ENCODE measurements around the gene LRRC28. TPM values are rescaled to one million over a fixed set of nuclear protein-coding genes. Genes with fewer than 3 reads are reported as not detected.
A peak's percentile ranks its signal among the peaks of the same experiment; 100 is the strongest.

The LRRC28 gene
- total RNA-seq, 1 donor from 2014 or later: 27.8 TPM

DNA sequence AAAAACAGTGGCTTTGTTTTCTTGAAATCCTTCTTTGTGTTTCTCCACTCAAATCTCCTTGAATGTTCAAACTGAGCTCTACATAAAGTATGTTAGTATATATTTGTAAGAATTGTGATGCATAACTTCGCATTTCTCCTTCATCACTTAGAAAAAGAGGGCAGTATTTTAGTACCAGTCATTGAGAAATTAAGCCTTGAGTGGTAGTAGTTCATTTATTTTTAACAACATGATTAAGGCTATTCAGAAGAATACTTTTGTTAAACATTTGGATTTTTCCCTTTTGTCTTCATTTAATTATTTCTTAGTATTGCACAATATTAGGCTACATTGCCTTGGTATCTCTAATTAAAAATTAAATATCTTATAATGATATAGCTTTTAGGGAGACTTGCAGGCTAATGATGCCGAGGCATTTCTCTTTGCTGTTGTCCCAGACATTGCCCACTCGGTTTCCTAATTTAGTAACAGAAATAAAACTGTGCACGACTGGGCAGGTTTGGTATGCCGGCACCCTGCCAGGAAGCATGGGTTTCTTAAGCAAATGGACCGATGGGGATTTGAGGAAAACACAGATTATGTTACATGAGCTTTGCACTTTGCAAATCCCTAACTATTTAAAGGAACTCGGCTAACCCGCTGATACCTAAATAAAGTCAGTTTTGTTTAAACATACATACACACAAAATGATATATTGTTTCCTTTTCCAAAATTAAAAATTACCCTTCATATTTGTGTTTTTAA is 54.7 kb downstream of the LRRC28 start:
- peak; percentile 96 for DNase-seq (ENCODE audit: low read depth)

DNA sequence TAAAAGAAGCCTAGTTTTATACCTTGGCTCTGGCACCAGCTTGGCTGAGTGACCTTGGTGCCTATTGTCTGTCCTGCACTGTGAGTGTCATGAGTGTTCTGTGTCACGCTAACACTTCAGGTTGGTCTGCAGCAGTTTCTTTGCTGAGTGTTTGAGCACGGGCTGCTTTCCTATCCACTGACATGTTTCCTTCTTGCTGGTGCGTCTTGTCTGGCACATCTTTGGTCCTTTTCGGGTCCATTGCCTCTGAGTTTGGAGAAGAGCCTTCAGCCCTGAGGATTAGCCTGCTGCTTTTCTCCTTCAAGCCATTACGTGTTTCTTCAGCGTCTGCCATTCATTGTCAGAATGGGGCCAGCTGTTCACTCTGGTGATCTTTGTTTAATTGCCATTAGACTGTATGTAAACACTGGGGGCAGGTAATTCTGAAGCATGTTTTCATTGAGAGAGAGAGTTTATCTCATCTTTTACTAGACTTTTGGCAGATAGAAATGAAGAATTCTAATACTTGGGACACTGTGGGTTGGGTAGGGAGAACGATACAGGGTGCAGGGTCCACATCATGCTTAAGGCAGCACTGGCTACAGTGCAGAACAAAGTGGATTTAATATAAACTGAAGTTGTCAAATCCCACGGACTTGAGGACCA is 55.5 kb downstream of the LRRC28 start:
- peak; percentile 45 for DNase-seq (ENCODE audit: low read depth)

DNA sequence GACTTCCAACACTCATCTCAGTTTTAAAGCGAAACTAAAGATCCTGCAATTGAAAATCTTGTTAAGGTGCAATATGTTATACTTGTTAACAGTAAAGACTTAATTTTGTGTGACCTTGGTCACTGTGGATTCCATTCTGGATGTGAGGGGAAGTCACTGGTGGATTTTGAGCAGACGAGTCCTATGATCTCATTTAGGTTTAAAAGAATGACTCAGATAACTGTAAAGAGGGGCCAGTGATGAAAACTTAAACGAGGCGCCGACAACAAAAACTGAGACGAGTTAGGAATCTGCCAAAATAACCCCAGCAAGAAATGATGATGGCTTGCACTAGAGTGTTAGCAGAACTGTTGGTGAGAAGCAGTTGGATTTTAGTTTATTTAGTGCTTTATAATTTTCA is 56.5 kb downstream of the LRRC28 start:
- no peak for DNase-seq (ENCODE audit: low read depth)

DNA sequence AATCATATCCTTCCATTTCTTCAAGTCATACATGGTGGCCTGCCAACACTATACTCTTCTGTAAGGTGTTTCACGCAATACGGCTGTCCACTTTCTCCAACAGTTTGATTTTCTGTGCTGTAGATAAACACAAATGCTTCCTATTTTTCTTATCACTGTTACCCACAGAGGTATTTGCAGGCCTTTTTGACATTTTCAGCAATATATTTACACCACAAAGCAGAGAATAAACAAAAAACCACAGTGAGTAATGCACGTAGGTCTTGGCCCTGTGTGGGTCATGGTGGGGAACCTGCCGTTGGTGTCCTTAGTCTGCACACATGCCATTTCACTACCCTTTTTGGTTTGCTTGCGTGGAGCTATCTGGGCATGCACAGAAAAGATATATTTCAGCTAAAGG is 59.5 kb downstream of the LRRC28 start:
- DNase-seq (ENCODE audit: low read depth): no peak

DNA sequence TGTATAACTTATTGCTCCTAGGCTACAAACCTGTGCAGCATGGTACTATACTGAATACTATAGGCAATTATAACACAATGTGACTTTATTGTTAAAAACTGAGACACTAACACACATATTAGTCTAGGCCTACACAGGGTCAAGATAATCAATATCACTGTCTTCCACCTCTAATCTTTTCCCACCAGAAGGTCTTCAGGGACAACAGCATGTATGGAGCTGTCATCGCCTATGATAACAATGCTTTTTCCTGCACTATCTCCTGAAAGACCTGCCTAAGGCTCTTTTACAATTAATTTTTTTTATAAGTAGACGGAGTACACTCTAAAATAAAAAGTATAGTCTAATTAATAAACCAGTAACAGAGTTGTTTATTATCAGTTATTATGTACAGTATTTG is 60.9 kb downstream of the LRRC28 start:
- DNase-seq (ENCODE audit: low read depth): no peak

DNA sequence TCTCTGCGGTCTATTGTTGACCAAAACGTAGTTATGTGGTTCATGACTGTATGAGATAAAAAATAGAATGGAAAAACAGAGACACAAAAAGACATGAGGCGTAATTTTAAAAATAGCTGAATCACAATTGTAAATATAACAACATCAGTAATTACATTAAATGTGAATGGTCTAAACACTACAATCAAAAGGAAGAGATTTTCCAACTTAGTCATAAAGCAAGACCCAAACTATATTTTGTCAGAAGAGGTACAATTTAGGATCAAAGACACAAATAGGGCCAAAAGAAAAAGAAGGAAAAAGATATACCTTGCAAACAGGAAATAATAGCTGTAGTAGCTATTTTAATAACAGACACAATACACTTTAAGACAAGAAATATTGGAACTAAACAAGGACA is 61.5 kb downstream of the LRRC28 start:
- DNase-seq (ENCODE audit: low read depth): no peak

DNA sequence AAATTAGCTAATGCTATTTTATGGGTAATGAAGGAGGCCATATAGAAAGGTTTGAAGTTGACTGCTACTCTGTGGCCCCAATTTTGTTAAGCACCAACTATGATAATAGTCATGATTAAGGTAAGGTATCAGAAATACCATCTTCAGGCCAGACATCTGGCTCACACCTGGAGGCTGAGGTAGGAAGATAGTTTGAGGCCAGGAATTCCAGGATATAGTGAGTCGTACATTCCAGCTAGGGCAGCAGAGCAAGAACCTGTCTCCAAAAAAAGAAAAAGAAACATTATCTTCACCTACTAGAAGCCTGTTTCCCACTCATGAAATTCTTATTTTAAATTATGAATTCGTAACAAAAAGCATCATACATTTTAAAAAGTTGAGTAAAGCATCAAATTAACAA is 64.4 kb downstream of the LRRC28 start:
- DNase-seq (ENCODE audit: low read depth): peak; percentile 45

DNA sequence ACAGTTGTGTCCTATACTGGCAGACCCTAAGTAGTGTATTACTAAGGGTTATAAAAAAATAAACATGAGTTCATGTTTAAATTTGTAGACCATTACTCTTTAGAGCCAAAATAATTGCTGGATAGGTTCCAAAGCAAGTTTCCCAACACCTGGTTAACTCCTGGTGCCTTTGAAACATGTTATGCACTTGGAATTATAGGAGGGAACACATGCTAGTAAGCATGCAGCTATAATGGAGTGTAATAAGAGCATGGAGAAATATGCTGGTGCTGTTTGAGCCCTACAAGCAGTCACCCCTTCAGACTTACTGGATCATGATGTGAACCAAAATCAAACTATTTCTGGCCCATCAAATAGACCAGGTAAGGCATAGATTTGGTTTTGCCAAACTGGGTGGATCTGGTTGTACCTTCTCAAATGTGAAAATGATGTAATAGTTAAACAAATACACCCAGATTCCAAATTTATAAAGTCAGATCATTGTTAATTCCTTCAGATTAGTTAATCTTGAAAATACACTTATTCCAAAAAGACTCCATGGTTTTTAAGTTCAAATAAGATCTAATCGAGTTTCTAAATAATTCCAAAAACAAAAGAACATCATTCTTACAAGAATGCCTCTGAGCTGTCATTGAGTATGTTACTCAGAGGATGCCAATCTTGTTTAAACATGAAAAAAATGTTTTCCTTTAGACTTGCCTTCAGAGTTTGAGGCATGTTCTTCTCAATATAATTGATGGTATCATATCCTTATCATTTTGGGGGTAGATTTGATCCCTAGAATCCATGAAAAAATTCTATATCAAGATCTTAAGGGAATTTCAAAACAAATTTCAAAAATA is 69.3 kb downstream of the LRRC28 start:
- peak; percentile 11 for DNase-seq (ENCODE audit: low read depth)

DNA sequence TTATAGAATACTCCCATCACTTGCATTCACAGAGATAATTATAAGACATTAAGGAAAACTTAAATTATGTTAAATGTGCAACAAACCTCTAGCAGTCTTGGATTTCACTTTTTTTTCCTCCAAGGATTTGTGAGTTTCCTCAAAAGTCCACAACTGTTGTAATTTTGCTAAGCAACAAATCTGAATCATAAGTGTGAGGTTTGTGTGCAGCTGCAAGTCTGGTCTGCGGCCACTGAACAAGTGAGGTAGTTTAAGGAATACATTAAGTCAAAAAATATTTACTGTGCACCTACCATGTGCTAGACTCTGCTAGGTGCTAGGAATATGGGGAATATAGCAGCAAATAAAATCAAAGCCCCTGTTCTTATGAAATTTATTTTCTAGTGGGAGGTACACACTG is 70.2 kb downstream of the LRRC28 start:
- DNase-seq (ENCODE audit: low read depth): peak; percentile 17

DNA sequence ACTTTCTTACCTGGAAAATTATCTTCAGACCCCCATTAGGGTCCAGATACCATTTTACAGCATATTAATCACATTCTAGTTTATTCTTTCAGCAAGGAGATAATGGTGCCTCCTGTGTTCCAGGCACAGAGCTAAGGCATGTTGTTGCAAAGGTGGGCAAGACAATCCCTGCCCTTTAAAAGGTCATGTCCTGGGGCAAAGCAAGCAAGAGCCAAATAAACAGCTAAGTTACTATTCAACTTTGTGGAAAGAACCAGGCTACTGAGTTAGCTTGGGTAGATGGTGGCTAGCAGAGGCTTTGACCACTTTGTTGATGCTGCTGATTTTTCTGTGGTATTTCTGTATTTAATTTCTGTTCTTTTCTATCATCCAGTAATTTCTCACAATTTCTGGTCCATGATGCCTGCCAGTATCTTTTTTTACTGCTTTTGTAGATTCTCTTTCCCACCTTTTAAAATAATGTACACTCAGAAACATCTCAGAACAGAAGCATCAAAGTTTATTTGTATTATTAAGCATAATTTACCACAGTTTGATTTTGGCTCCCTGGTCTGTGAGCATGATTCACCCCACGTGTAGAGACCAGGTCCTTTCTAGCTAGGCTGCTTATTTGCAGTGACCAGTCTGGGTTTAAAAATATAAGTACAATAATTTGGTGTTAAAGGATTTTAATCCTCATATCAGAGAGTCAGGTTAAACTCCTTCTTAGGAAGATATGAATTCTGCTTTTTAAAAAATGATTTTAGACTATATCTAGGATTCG is 71.5 kb downstream of the LRRC28 start:
- DNase-seq (ENCODE audit: low read depth): peak; percentile 82

DNA sequence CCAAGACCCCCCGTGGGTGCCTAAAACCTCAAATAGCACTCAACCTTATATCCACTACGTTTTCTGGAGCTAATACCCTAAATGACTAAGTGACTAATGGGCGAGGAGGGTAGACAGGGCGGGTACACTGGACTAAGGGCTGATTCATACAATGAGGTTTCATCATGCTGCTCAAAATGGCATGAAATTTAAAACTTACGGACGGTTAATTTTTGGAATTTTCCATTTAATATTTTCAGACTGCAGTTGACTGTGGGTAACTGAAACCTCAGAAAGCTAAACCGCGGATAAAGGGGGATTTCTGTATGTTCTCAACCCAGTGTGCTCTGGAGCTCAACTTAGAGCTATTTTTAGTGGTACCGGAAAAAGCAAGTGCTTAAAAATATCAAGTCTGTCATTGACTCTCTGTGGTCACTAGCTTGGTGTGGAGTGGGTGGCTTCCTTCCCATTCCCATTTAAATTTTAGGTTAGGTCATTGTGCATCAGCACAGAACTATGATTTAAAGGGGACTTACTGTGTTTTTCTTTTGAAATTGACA is 72.9 kb downstream of the LRRC28 start:
- DNase-seq (ENCODE audit: low read depth): peak; percentile 97

DNA sequence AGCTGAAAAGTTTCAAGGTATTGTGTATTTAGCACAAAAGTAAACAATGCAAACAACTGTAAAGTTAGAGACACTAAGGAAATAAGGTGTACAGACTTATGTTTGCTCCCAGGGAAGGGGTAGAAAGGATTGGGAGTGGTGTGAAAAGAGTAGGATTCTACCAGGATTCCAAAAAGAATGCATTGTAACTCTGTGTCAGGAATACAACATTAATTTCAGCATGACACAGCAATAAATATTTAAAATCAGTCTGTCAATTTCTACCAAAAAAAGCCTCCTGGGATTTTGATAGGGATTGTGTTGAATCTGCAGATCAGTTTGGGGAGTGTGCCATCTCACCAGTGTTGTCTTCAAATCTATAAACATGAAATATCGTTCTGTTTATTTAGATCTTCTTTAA is 73.4 kb downstream of the LRRC28 start:
- DNase-seq (ENCODE audit: low read depth): no peak

DNA sequence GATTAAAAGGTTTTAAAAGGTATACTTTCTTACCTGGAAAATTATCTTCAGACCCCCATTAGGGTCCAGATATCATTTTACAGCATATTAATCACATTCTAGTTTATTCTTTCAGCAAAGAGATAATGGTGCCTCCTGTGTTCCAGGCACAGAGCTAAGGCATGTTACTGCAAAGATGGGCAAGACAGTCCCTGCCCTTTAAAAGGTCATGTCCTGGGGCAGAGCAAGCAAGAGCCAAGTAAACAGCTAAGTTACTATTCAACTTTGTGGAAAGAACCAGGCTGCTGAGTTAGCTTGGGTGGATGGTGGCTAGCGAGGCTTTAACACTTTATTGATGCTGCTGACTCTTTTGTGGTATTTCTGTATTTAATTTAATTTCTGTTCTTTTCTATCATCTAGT is 75.0 kb downstream of the LRRC28 start:
- DNase-seq (ENCODE audit: low read depth): peak; percentile 79

DNA sequence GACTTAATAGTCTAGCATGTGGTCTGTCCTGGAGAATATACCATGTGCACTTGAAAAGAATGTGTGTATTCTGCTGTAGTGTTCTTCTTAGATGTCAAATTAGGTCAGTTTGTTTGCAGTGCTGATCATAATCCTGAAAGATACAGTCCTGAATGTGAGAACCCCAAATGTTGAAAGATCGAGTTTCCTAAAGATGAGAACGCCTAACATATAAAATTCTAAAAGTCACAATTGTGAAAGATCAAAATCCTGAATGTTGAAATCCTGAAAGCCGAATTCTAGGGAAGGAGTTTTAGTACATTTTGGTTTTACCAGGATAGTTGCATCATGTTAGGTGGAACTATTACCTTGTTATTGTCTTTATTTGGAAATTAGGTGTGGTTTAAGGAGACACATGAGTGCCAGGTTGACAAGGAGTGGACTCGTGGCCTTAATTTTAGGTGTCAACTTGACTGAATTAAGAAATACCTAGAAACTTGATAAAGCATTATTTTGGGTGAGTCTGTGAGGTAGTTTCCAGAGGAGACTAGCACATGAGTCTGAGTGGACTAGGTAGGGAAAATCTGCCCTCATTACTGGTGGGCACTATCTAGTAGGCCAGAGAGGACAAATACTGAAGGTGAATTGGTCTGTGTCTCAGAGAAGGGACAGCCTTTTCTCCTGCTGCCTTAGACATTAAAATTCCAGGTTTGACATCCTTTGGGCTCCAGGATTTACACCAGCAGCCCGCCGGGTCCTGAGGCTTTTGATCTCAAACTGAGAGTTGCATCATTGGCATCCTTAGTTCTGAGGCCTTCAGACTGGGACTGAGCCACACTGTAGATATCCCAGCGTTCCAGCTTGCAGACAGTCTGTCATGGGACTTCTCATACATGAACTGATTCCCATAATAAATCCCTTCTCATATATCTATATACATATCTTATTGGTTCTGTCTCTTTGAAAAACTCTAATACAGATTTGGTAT is 77.1 kb downstream of the LRRC28 start:
- no peak for DNase-seq (ENCODE audit: low read depth)

DNA sequence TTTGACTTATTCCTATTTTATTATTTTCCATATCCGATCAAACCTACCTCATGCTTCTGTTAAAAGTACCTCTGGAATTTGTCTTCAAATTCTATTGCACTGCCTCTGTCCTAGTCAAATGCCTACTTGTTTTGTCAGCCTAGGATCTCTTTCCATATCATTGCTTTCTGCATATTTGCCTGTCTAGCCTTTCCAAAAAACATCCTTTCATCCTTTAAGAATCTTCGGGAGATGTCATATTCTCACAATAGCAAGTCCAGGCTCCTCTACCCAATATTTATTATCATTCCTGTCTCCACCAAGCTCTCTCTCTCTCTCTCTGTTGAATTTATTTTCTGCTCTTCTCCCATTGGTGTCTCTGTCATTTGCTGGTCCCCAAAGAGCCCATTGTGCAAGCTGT is 80.1 kb downstream of the LRRC28 start:
- no peak for DNase-seq (ENCODE audit: low read depth)

DNA sequence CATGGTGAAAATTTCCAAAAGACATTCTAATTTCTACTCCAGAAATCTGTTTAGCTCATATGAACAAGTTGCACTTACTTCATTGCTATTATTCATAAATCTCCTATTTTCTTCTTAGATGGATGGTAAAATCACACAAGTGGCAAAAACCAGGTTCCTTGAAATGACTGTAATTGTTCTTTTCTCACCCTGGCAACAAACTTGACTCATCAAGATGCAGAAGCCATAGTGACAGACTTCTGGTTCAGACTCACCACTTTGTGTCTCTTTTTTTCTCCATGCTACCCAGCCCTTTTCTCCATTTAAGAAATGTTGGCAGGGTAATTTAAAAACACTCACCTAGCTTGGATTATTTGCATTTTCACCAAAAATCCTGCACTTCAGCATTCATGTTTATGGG is 82.1 kb downstream of the LRRC28 start:
- no peak for DNase-seq (ENCODE audit: low read depth)

DNA sequence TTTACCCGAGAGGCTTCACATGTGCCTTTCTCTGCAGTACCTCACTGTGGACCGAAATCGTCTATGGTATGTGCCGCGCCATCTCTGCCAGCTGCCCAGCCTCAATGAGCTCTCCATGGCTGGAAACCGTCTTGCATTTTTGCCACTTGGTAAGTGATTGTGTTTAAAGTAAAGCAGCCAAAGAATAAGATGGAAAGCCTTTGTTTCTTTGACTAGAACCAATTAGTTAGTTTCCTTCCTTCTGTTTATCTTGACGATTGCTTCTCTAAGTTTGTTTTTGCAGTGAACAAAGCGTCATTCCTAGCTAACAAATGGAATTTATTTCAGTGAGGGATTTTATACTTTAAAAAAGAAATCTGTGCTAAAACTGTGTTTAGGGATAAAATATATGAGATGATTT is 82.7 kb downstream of the LRRC28 start:
- DNase-seq (ENCODE audit: low read depth): no peak

DNA sequence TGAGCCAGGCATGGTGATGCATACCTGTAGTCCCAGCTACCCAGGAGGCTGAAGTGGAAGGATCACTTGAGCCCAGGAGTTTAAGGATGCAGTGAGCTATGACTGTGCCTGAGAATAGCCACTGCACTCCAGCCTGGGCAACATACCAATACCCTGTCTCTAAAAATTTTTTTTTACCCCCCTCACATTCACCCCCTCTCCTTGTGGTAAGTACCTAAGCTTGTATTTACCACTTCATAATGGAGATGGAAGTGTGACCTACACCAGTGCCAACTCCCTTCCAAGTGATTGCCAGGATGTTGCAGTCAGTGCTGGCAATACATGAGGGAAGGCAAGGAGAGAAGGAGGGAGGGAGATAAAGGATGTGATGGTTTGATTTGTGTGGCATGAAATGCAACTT is 84.2 kb downstream of the LRRC28 start:
- no peak for DNase-seq (ENCODE audit: low read depth)

DNA sequence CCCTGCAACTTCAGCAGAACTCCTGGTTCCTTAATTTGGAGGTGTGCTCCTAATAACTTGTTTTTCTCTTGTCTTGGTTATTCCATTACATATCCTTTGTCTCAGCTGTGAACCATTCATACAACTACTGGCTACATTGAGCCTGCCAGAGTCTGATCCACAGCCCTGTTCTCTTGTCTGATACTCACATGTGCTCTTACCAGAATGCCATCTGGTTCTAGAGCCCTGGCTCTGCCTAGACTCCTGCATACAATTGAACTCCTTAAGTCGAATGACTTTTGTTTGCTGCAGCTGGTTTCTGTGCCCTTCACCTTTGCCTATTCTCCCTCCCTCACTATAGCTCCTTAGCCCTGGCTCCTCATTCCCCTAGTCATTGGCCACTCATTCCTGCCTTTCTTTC is 85.5 kb downstream of the LRRC28 start:
- DNase-seq (ENCODE audit: low read depth): no peak

DNA sequence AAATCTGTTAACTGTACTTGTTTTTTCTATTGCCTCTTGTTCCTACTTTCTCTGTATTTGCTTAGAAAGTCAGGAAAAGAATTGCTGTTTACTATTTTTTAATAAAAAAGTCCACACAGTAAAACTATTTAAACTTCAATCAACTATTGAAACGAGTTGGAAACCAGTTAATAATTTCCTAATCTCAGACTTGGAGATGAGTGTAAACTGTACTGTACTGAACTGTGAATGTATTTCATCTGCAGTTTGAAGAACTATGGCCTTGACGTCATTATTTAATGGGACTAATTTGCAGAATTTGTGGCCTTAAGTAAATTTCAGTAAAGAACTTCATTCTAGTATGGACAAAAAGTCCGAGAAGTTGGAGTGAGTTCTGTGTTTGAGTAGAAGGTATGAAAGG is 89.1 kb downstream of the LRRC28 start:
- peak; percentile 45 for DNase-seq (ENCODE audit: low read depth)

DNA sequence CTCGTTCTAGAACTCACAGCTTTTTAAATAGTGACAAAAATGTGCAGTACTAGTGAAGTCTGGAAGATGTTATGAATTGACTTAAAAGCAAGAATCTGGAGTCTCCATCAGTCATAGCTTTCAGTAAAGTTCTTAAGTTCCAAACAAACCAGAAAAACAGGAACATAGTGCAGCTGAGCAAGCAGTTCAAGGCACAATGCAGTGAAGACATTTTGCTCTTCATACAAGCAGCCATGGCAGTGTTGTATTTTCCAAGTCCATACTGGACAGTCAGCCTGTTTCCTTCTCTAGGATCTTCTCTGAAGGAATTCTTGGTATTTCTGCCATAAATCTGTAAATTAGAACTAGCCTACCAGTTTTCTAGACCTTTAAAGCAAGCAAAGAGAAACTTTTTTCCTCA is 90.5 kb downstream of the LRRC28 start:
- DNase-seq (ENCODE audit: low read depth): no peak

Measured in renal cortical epithelial cell (primary cell).